K562 (cell line): ENCODE data around the gene LYPD6B. TPM values are rescaled to one million over a fixed set of nuclear protein-coding genes. Genes with fewer than 3 reads are reported as not detected.

Experiments used
- ATAC-seq: fragments of 200-7000 bp; cut with Tn5 transposase; 3 replicates; pipeline ENCODE4 v1.9.1; 2020; ENCODE audit warnings: moderate library complexity
- BruUV-seq: library from RNA; stranded (reverse); fragments of 400-500 nt; replicated peaks from 2 replicates; lab custom pipeline; 2021; lab: Mats Ljungman, UMichigan
- CTCF ChIA-PET: fragments of 300-600 bp; formaldehyde crosslinking; extraction: SDS; loops from one replicate; lab custom pipeline; 2021; ENCODE audit warnings: low intra/inter-chr PET ratio; lab: Yijun Ruan, JAX
- POLR2A ChIA-PET: fragments of 300-600, 350-650 bp; sonication (Branson Sonifier 250); formaldehyde crosslinking; extraction: SDS; loops from one replicate; lab custom pipeline; 2021; ENCODE audit warnings: antibody characterized with exemption, inconsistent platforms; lab: Yijun Ruan, JAX
- DNase-seq, 4 experiments: peaks; one replicate each; pipeline versions ENCODE4 v3.0.0 to v3.0.0-alpha.2; 2011 to 2018; ENCODE audit warnings: low spot score in 3 of 4, mixed read lengths in 3 of 4; ENCODE audit errors: extremely low read depth in 1 of 4
- FAIRE-seq: peaks from 2 replicates; lab custom pipeline; 2011; peaks lifted over from hg19 to GRCh38; lab: Jason Lieb, UNC
- H2AFZ ChIP-seq: 2 replicates; pipeline ENCODE4 v1.6.0; 2011; ENCODE audit warnings: low read depth, low read length, control low read depth, inconsistent platforms
- H3K27ac ChIP-seq: fragments of 200-600 bp; 3 replicates; pipeline ENCODE4 v1.8.0; 2011; ENCODE audit warnings: low read depth, mild to moderate bottlenecking, control low read depth, inconsistent platforms, low read length, moderate library complexity, mixed read lengths; ENCODE audit errors: extremely low read depth
- H3K27me3 ChIP-seq, 2 experiments: fragments of 300-600 bp in 1 of 2; 2 replicates in 1 of 2; 3 replicates in 1 of 2; pipeline versions ENCODE4 v1.6.0 to v1.8.0; 2011; ENCODE audit warnings: inconsistent platforms in 2 of 2, low read length in 2 of 2, mild to moderate bottlenecking in 1 of 2, mixed read lengths in 1 of 2, moderate library complexity in 1 of 2; ENCODE audit not compliant: control insufficient read depth in 2 of 2, insufficient read depth in 2 of 2
- H3K36me3 ChIP-seq: fragments of 300-600 bp; 3 replicates; pipeline ENCODE4 v1.8.0; 2011; ENCODE audit warnings: mild to moderate bottlenecking, low read length, inconsistent platforms; ENCODE audit not compliant: control insufficient read depth, insufficient read depth
- H3K4me1 ChIP-seq, 2 experiments: fragments of 200-600 bp in 1 of 2; replicated peaks in 1 of 2; 2 replicates in 1 of 2; 3 replicates in 1 of 2; pipeline versions ENCODE4 v1.5.1 to v1.8.0; 2011; ENCODE audit warnings: inconsistent platforms in 2 of 2, low read length in 2 of 2, mild to moderate bottlenecking in 1 of 2, mixed read lengths in 1 of 2, moderate library complexity in 1 of 2; ENCODE audit not compliant: control insufficient read depth in 2 of 2, insufficient read depth in 2 of 2
- H3K4me2 ChIP-seq: 2 replicates; pipeline ENCODE4 v1.6.1; 2011; ENCODE audit warnings: low read length, control low read depth, inconsistent platforms, mixed read lengths; ENCODE audit not compliant: insufficient read depth
- H3K4me3 ChIP-seq: fragments of 200-600 bp; sonication (generic), shearing (Covaris generic); 2 replicates; pipeline ENCODE4 v1.5.1; 2016; ENCODE audit warnings: control low read depth, inconsistent platforms
- H3K79me2 ChIP-seq: fragments of 200-600 bp; 3 replicates; pipeline ENCODE4 v1.8.0; 2011; ENCODE audit warnings: low read length, inconsistent platforms; ENCODE audit not compliant: control insufficient read depth, insufficient read depth
- H3K9ac ChIP-seq, 2 experiments: 2 replicates each; pipeline versions ENCODE4 v1.6.0 to v1.6.1; 2011; ENCODE audit warnings: low read depth in 2 of 2, low read length in 2 of 2, control low read depth in 1 of 2, inconsistent platforms in 1 of 2, mild to moderate bottlenecking in 1 of 2, mixed read lengths in 1 of 2; ENCODE audit not compliant: insufficient read depth in 1 of 2
- H3K9me1 ChIP-seq: one replicate; pipeline ENCODE4 v1.6.0; 2011; ENCODE audit warnings: inconsistent platforms, mild to moderate bottlenecking, low read length, moderate library complexity; ENCODE audit not compliant: control insufficient read depth, insufficient read depth
- H3K9me3 ChIP-seq: replicated peaks from 2 replicates; pipeline ENCODE4 v1.5.1; 2011; ENCODE audit warnings: low read depth, low read length, inconsistent platforms; ENCODE audit not compliant: control insufficient read depth, insufficient read depth
- H4K20me1 ChIP-seq: replicated peaks from 2 replicates; pipeline ENCODE4 v1.6.1; 2011; ENCODE audit warnings: low read length, inconsistent platforms, mixed read lengths; ENCODE audit not compliant: control insufficient read depth, insufficient read depth
- ARHGAP35 ChIP-seq: fragments of 450-650 bp; IDR thresholded peaks from 2 replicates; pipeline ENCODE4 v1.6.1; 2018; ENCODE audit not compliant: partially characterized antibody
- CEBPG ChIP-seq, 3 experiments: fragments of 200-800 bp in 1 of 3; sonication (Bioruptor generic) in 1 of 3; sonication (generic) in 1 of 3; formaldehyde crosslinking in 1 of 3; IDR thresholded peaks in 2 of 3; conservative IDR thresholded peaks in 1 of 3; 2 replicates each; pipeline versions ENCODE4 v1.6.1 to v1.8.0; 2016 to 2022; ENCODE audit warnings: missing compliant biosample characterization in 2 of 3, missing genetic modification characterization in 2 of 3, mild to moderate bottlenecking in 1 of 3, missing genetic modification reagents in 1 of 3
- CTBP1 ChIP-seq: fragments of 450-650 bp; IDR thresholded peaks from 2 replicates; pipeline ENCODE4 v1.6.1; 2016; ENCODE audit warnings: borderline replicate concordance
- FOXJ3 ChIP-seq: sonication (generic); formaldehyde crosslinking; IDR thresholded peaks from 2 replicates; pipeline ENCODE4 v1.4.0; 2020; ENCODE audit warnings: mild to moderate bottlenecking, missing genetic modification reagents
- HDAC6 ChIP-seq: IDR thresholded peaks from 2 replicates; pipeline ENCODE4 v1.6.1; 2012; ENCODE audit warnings: low read depth, mild to moderate bottlenecking, control low read depth, inconsistent platforms, low read length, moderate library complexity
- IRF9 ChIP-seq: fragments of 450-650 bp; IDR thresholded peaks from 2 replicates; pipeline ENCODE4 v1.6.1; 2016; ENCODE audit warnings: missing biosample characterization, missing genetic modification characterization
- KDM5B ChIP-seq: fragments of 200-600 bp; sonication (generic); IDR thresholded peaks from 2 replicates; pipeline ENCODE4 v1.6.1; 2012; ENCODE audit warnings: low read depth, mild to moderate bottlenecking, moderate library complexity, low read length, control low read depth, inconsistent platforms; ENCODE audit not compliant: insufficient replicate concordance
- NFYB ChIP-seq: IDR thresholded peaks from 2 replicates; pipeline ENCODE4 v1.6.1; 2011; ENCODE audit warnings: mild to moderate bottlenecking, moderate library complexity; ENCODE audit not compliant: insufficient read length; ENCODE audit errors: extremely low read depth
- SAFB2 ChIP-seq: fragments of 200-400 bp; formaldehyde crosslinking; IDR thresholded peaks from 2 replicates; pipeline ENCODE4 v1.6.1; 2018; ENCODE audit warnings: borderline replicate concordance, low read length, low read depth, moderate library complexity; ENCODE audit not compliant: severe bottlenecking
- SRSF3 ChIP-seq: fragments of 200-400 bp; formaldehyde crosslinking; IDR thresholded peaks from 2 replicates; pipeline ENCODE4 v1.6.1; 2016; ENCODE audit warnings: mild to moderate bottlenecking, low read length, moderate library complexity; ENCODE audit not compliant: insufficient read depth
- ZNF134 ChIP-seq: fragments of 250-450 bp; sonication (Bioruptor Pico); conservative IDR thresholded peaks from 2 replicates; pipeline ENCODE4 v1.4.0; 2020
- ZNF280A ChIP-seq: fragments of 450-650 bp; IDR thresholded peaks from 2 replicates; pipeline ENCODE4 v1.6.1; 2018; ENCODE audit warnings: mild to moderate bottlenecking, low read depth; ENCODE audit not compliant: partially characterized antibody
- WGBS: fragments of 100-300 bp; shearing (Covaris generic); methylation state at CpG from one replicate; pipeline ENCODE4 v1.1.6; 2016; ENCODE audit warnings: low coverage, mixed read lengths; ENCODE audit not compliant: insufficient coverage; ENCODE audit errors: missing lambda C conversion rate; 5-methylcytosine and 5-hydroxymethylcytosine counted together
- in situ Hi-C: fragments of 300-500 bp; cut with MboI; formaldehyde crosslinking; loops from 4 replicates; pipeline ENCODE4 v1.15.0; 2018; ENCODE audit warnings: inconsistent platforms, mixed read lengths
- intact Hi-C: fragments of 100-400 bp; cut with micrococcal nuclease; formaldehyde crosslinking; loops from 2 replicates; pipeline ENCODE4 v1.14.2; 2022
- polyA plus RNA-seq, 8 experiments: library from polyadenylated mRNA; depleted of rRNA in 4 of 8; stranded (reverse) in 5 of 8; unstranded in 3 of 8; fragments of >200 nt; fragmentation: Nextera tagmentation in 2 of 8; fragmentation: Illumina TruSeq in 1 of 8; extraction: Ambion mirVana in 2 of 8; extraction: Trizol in 1 of 8; gene quantifications; 2 replicates each; pipeline versions ENCODE4 v1.2.1 to v1.2.3, GENCODE V29; 2011 to 2014; ENCODE audit warnings: inconsistent platforms in 1 of 8, missing spikeins in 1 of 8
- total RNA-seq, 7 experiments: library from RNA; depleted of rRNA in 6 of 7; stranded (reverse); fragments of >200 nt in 6 of 7; fragmentation: Illumina TruSeq in 2 of 7; extraction: Trizol in 2 of 7; gene quantifications; 2 replicates each; pipeline versions ENCODE4 v1.2.1 to v1.2.3, GENCODE V29; 2011 to 2021; ENCODE audit warnings: low replicate concordance in 1 of 7

LYPD6B gene
- total and polyA plus RNA-seq, 9 of the 15 experiments (the other 6 are each of a cell fraction or from before 2014, with no cell fraction given) = not detected

GRCh38 chr2:149061133-149061745 is 22.7 kb downstream of the LYPD6B start (continued):
- TF ChIP-seq HDAC6 (no peak), NFYB (no peak)

- ChIA-PET POLR2A (interaction anchor here (0.9 kb wide), 1 partner anchor 21 kb away, joined by 3 read pairs; no protein-coding TSS in a partner anchor), CTCF (interaction anchor here (0.7 kb wide), 1 partner anchor 558 kb away, joined by 4 read pairs; no protein-coding TSS in a partner anchor)
- no peak overlapping the region for H3K4me3 ChIP-seq
- TF ChIP-seq CEBPG (CRISPR knock-in tag; IDR thresholded peaks at IDR 0.05) (no peak), CEBPG (tag; conservative IDR thresholded peaks at IDR 0.05 in 1 of 2, IDR thresholded peaks at IDR 0.05 in 1 of 2) (no peak), SAFB2 (no peak), ZNF134 (no peak), IRF9 (no peak), SRSF3 (no peak), FOXJ3 (CRISPR knock-in tag) (no peak), ZNF280A (no peak), KDM5B (no peak), CTBP1 (no peak), ARHGAP35 (no peak)
- H3K36me3 ChIP-seq = no peaks in the 10 kb centered on the region
- in situ Hi-C loops = no loop called here
- DNase-seq (no peak), FAIRE-seq (no peak), ATAC-seq (no peak)
- H4K20me1 ChIP-seq = no peaks in the 10 kb centered on the region
- no peaks in the 10 kb centered on the region for H3K27me3 ChIP-seq
- no peak overlapping the region for H3K4me2 ChIP-seq
- BruUV-seq = no TSS peak
- H3K9ac ChIP-seq = no peak overlapping the region
- no peak overlapping the region for H3K27ac ChIP-seq
- WGBS = 0% methylated on average over 3 of the region's 3 CpGs
- H3K4me1 ChIP-seq = no peaks in the 10 kb centered on the region
- intact Hi-C loops = no loop called here
- no peaks in the 10 kb centered on the region for H3K9me1 ChIP-seq
- H2AFZ ChIP-seq = no peak overlapping the region
- no peaks in the 10 kb centered on the region for H3K79me2 ChIP-seq
- no peaks in the 10 kb centered on the region for H3K9me3 ChIP-seq
Observed at GRCh38 chr2:149062531-149062930, 24.0 kb downstream of the LYPD6B start.
